Mesenchymal stem cell (in vitro differentiated cells and primary cell): Measurements from ENCODE around the gene MICAL2. TPM values are rescaled to one million over a fixed set of nuclear protein-coding genes. Genes with fewer than 3 reads are reported as not detected.

Experiments
- DNase-seq: peaks from one replicate; pipeline ENCODE4 v3.0.0-alpha.2; 2013
- H2AFZ ChIP-seq: one replicate; pipeline ENCODE4 v1.6.1; 2013; ENCODE audit warnings: low read depth, mild to moderate bottlenecking, control low read depth, inconsistent platforms, low read length, moderate library complexity
- H2AK5ac ChIP-seq: 2 replicates; pipeline ENCODE4 v1.6.1; 2013; ENCODE audit warnings: low read length, moderate library complexity, mild to moderate bottlenecking, inconsistent platforms; ENCODE audit not compliant: severe bottlenecking
- H2BK120ac ChIP-seq: one replicate; pipeline ENCODE4 v1.6.1; 2013; ENCODE audit warnings: low read depth, mild to moderate bottlenecking, inconsistent platforms, low read length, moderate library complexity
- H2BK12ac ChIP-seq, 2 experiments: one replicate each; pipeline ENCODE4 v1.6.1; 2013; ENCODE audit warnings: inconsistent platforms in 2 of 2, low read length in 2 of 2, mild to moderate bottlenecking in 2 of 2, moderate library complexity in 2 of 2, control low read depth in 1 of 2
- H2BK15ac ChIP-seq: one replicate; pipeline ENCODE4 v1.6.1; 2013; ENCODE audit warnings: mild to moderate bottlenecking, low read depth, inconsistent platforms; ENCODE audit not compliant: poor library complexity, severe bottlenecking
- H2BK5ac ChIP-seq: 2 replicates; pipeline ENCODE4 v1.6.1; 2013; ENCODE audit warnings: low read depth, mild to moderate bottlenecking, low read length, control low read depth, inconsistent platforms; ENCODE audit not compliant: poor library complexity, severe bottlenecking
- H3K14ac ChIP-seq, 2 experiments: one replicate each; pipeline ENCODE4 v1.6.1; 2013; ENCODE audit warnings: inconsistent platforms in 2 of 2, low read length in 2 of 2, control low read depth in 1 of 2, mild to moderate bottlenecking in 1 of 2, moderate library complexity in 1 of 2
- H3K18ac ChIP-seq, 2 experiments: one replicate each; pipeline ENCODE4 v1.6.1; 2013; ENCODE audit warnings: inconsistent platforms in 2 of 2, low read length in 2 of 2, control low read depth in 1 of 2, low read depth in 1 of 2, mild to moderate bottlenecking in 1 of 2
- H3K23ac ChIP-seq, 2 experiments: one replicate each; pipeline ENCODE4 v1.6.1; 2013; ENCODE audit warnings: inconsistent platforms in 2 of 2, low read length in 2 of 2, mild to moderate bottlenecking in 2 of 2, moderate library complexity in 2 of 2, control low read depth in 1 of 2
- H3K27ac ChIP-seq: 2 replicates; pipeline ENCODE4 v1.5.1; 2013; ENCODE audit warnings: mild to moderate bottlenecking, moderate library complexity, low read length, control low read depth, inconsistent platforms; ENCODE audit not compliant: poor library complexity, severe bottlenecking
- H3K27me3 ChIP-seq, 2 experiments: 2 replicates each; pipeline versions ENCODE4 v1.6.1 to v1.7.0; 2013; ENCODE audit warnings: low read length in 2 of 2, mild to moderate bottlenecking in 2 of 2, moderate library complexity in 2 of 2, control low read depth in 1 of 2, inconsistent platforms in 1 of 2; ENCODE audit not compliant: control insufficient read depth in 1 of 2, insufficient read depth in 1 of 2
- H3K36me3 ChIP-seq, 2 experiments: 2 replicates each; pipeline versions ENCODE4 v1.6.1 to v1.7.0; 2013; ENCODE audit warnings: low read length in 2 of 2, control low read depth in 1 of 2, inconsistent platforms in 1 of 2, low read depth in 1 of 2, mild to moderate bottlenecking in 1 of 2; ENCODE audit not compliant: insufficient read depth in 2 of 2, control insufficient read depth in 1 of 2
- H3K4ac ChIP-seq, 2 experiments: one replicate each; pipeline ENCODE4 v1.6.1; 2013; ENCODE audit warnings: inconsistent platforms in 2 of 2, low read length in 2 of 2, mild to moderate bottlenecking in 2 of 2, moderate library complexity in 2 of 2, control low read depth in 1 of 2, low read depth in 1 of 2
- H3K4me1 ChIP-seq: 2 replicates; pipeline ENCODE4 v1.6.1; 2013; ENCODE audit warnings: low read depth, low read length, control low read depth; ENCODE audit not compliant: control insufficient read depth, insufficient read depth
- H3K4me2 ChIP-seq: 2 replicates; pipeline ENCODE4 v1.6.1; 2013; ENCODE audit warnings: low read length, mild to moderate bottlenecking, inconsistent platforms; ENCODE audit not compliant: poor library complexity, severe bottlenecking
- H3K4me3 ChIP-seq, 2 experiments: 2 replicates each; pipeline versions ENCODE4 v1.5.1 to v1.7.0; 2013; ENCODE audit warnings: low read length in 2 of 2, mild to moderate bottlenecking in 2 of 2, control low read depth in 1 of 2, low read depth in 1 of 2; ENCODE audit not compliant: insufficient read depth in 1 of 2
- H3K79me1 ChIP-seq: replicated peaks from 2 replicates; pipeline ENCODE4 v1.6.1; 2013; ENCODE audit warnings: mild to moderate bottlenecking, control low read depth, low read length, inconsistent platforms; ENCODE audit not compliant: poor library complexity, severe bottlenecking
- H3K9ac ChIP-seq: 2 replicates; pipeline ENCODE4 v1.7.0; 2013; ENCODE audit warnings: mild to moderate bottlenecking, low read length, moderate library complexity
- H3K9me3 ChIP-seq: 2 replicates; pipeline ENCODE4 v1.7.0; 2013; ENCODE audit warnings: mild to moderate bottlenecking, low read length; ENCODE audit not compliant: control insufficient read depth
- H4K8ac ChIP-seq: one replicate; pipeline ENCODE4 v1.6.1; 2013; ENCODE audit warnings: inconsistent platforms, mild to moderate bottlenecking, low read length, moderate library complexity
- H4K91ac ChIP-seq: one replicate; pipeline ENCODE4 v1.6.1; 2013; ENCODE audit warnings: mild to moderate bottlenecking, low read length, inconsistent platforms
- WGBS: methylation state at CpG from one replicate; pipeline ENCODE4 v1.1.7; 2013; ENCODE audit warnings: mixed read lengths; 5-methylcytosine and 5-hydroxymethylcytosine counted together
- polyA plus RNA-seq, 2 experiments: library from polyadenylated mRNA; stranded (reverse); fragments of 200-250 nt; gene quantifications; one replicate each; pipeline ENCODE4 v1.2.3, GENCODE V29; 2013

MICAL2 gene, protein sequence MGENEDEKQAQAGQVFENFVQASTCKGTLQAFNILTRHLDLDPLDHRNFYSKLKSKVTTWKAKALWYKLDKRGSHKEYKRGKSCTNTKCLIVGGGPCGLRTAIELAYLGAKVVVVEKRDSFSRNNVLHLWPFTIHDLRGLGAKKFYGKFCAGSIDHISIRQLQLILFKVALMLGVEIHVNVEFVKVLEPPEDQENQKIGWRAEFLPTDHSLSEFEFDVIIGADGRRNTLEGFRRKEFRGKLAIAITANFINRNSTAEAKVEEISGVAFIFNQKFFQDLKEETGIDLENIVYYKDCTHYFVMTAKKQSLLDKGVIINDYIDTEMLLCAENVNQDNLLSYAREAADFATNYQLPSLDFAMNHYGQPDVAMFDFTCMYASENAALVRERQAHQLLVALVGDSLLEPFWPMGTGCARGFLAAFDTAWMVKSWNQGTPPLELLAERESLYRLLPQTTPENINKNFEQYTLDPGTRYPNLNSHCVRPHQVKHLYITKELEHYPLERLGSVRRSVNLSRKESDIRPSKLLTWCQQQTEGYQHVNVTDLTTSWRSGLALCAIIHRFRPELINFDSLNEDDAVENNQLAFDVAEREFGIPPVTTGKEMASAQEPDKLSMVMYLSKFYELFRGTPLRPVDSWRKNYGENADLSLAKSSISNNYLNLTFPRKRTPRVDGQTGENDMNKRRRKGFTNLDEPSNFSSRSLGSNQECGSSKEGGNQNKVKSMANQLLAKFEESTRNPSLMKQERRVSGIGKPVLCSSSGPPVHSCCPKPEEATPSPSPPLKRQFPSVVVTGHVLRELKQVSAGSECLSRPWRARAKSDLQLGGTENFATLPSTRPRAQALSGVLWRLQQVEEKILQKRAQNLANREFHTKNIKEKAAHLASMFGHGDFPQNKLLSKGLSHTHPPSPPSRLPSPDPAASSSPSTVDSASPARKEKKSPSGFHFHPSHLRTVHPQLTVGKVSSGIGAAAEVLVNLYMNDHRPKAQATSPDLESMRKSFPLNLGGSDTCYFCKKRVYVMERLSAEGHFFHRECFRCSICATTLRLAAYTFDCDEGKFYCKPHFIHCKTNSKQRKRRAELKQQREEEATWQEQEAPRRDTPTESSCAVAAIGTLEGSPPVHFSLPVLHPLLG
- polyA plus RNA-seq (2013, experiment 1 of 2): 96.9 TPM
- polyA plus RNA-seq (2013, experiment 2 of 2): 100 TPM

- peak within 1 kb of the TSS; percentile 84 for H3K9ac ChIP-seq
- H3K79me1 ChIP-seq: no peaks in the 10 kb centered on the region
- peak within 1 kb of the TSS; percentile 36 for H4K91ac ChIP-seq
- peak within 1 kb of the TSS in 1 of 2 experiments; percentile 82 for H2BK12ac ChIP-seq
- WGBS: under 1% methylated on average over 46 of the region's 56 CpGs
- H3K27ac ChIP-seq: peak within 1 kb of the TSS; percentile 10
- peak within 1 kb of the TSS; percentile 42 to 88 for H3K4ac ChIP-seq
- H2BK5ac ChIP-seq: no peak within 1 kb of the TSS
- peak within 1 kb of the TSS; percentile 83 for H2AFZ ChIP-seq
- peak within 1 kb of the TSS; percentile 80 to 83 for H3K4me3 ChIP-seq
- peak; percentile 87 for DNase-seq
- H3K14ac ChIP-seq: peak within 1 kb of the TSS in 1 of 2 experiments; percentile 84
- H3K23ac ChIP-seq: peak within 1 kb of the TSS in 1 of 2 experiments; percentile 87
- peak within 1 kb of the TSS; percentile 45 to 85 for H3K18ac ChIP-seq
- H3K36me3 ChIP-seq: peaks cover 0 to 4% of the 10 kb centered on the region in 2 experiments
- H2BK15ac ChIP-seq: peak within 1 kb of the TSS; percentile 26
- peak within 1 kb of the TSS; percentile 13 for H2BK120ac ChIP-seq
- no peaks in the 10 kb centered on the region for H3K27me3 ChIP-seq
- peak within 1 kb of the TSS; percentile 72 for H4K8ac ChIP-seq
- no peaks in the 10 kb centered on the region for H3K9me3 ChIP-seq
- peaks cover 26% of the 10 kb centered on the region for H3K4me1 ChIP-seq
- peak within 1 kb of the TSS; percentile 95 for H3K4me2 ChIP-seq
- H2AK5ac ChIP-seq: peak within 1 kb of the TSS; percentile 54
Observed at GRCh38 chr11:12110201-12110713, at the start of gene MICAL2. Gene MICAL2, plus strand, starts transcription at chr11:12110590. Its CDS starts 51,566 bp downstream, at chr11:12162156.

- Histone ChIP-seq H3K4me2 (no peak overlapping the region), H3K14ac (no peak overlapping the region), H3K4ac (no peak overlapping the region), H2BK12ac (peak overlapping the region in 1 of 2 experiments; percentile 2), H3K79me1 (no peaks in the 10 kb centered on the region), H3K36me3 (no peaks in the 10 kb centered on the region), H3K18ac (no peak overlapping the region), H4K8ac (no peak overlapping the region), H2BK5ac (no peak overlapping the region), H3K27ac (no peak overlapping the region), H3K4me3 (no peak overlapping the region), H2BK15ac (peak overlapping the region; percentile 60), H2AK5ac (peak overlapping the region; percentile 15), H3K9me3 (peaks cover 3% of the 10 kb centered on the region), H3K4me1 (peaks cover 21% of the 10 kb centered on the region), H2BK120ac (no peak overlapping the region), H3K9ac (no peak overlapping the region), H3K23ac (no peak overlapping the region), H2AFZ (no peak overlapping the region), H4K91ac (no peak overlapping the region), H3K27me3 (no peaks in the 10 kb centered on the region)
- DNase-seq: no peak
- 79% methylated on average over 9 of the region's 9 CpGs for WGBS
Observed at GRCh38 chr11:12061851-12062560, 48.4 kb upstream of the MICAL2 start.

- H3K9me3 ChIP-seq: peaks cover 3% of the 10 kb centered on the region
- no peak overlapping the region for H3K9ac ChIP-seq
- no peak overlapping the region for H2BK120ac ChIP-seq
- no peak overlapping the region for H2BK15ac ChIP-seq
- DNase-seq: no peak
- H3K4ac ChIP-seq: no peak overlapping the region
- no peaks in the 10 kb centered on the region for H3K27me3 ChIP-seq
- no peak overlapping the region for H3K18ac ChIP-seq
- H3K4me3 ChIP-seq: no peak overlapping the region
- H2AK5ac ChIP-seq: peak overlapping the region; percentile 80
- no peak overlapping the region for H3K14ac ChIP-seq
- H2BK5ac ChIP-seq: no peak overlapping the region
- H3K27ac ChIP-seq: peak overlapping the region; percentile 59
- no peak overlapping the region for H4K91ac ChIP-seq
- H3K4me1 ChIP-seq: peaks cover 29% of the 10 kb centered on the region
- no peaks in the 10 kb centered on the region for H3K36me3 ChIP-seq
- no peak overlapping the region for H3K4me2 ChIP-seq
- no peak overlapping the region for H3K23ac ChIP-seq
- H2BK12ac ChIP-seq: no peak overlapping the region
- no peak overlapping the region for H2AFZ ChIP-seq
- no peaks in the 10 kb centered on the region for H3K79me1 ChIP-seq
- no peak overlapping the region for H4K8ac ChIP-seq
- WGBS: 96% methylated on average over 2 of the region's 2 CpGs
Observed at GRCh38 chr11:12063251-12063650, 47.1 kb upstream of the MICAL2 start.
